GM19023 (cell line): ENCODE measurements around the gene AEBP2.
A peak's percentile ranks its signal among the peaks of the same experiment; 100 is the strongest.
"Not testable (repeated sequence)": the region's sequence is repeated elsewhere in the genome, so short reads cannot be mapped to it uniquely, and the experiment has no call there.

Experiments
- ATAC-seq: cut with Tn5 transposase; IDR thresholded peaks from one replicate; pipeline ENCODE4 v1.9.1; 2021; ENCODE audit warnings: mild to moderate bottlenecking, moderate library complexity; ENCODE audit not compliant: unreplicated experiment

The AEBP2 gene

GRCh38 chr12:19451196-19451595, 11.9 kb downstream of the AEBP2 start:
- ATAC-seq: no peak

GRCh38 chr12:19453961-19454360, 14.7 kb downstream of the AEBP2 start:
- ATAC-seq: no peak

GRCh38 chr12:19454837-19455236, 15.5 kb downstream of the AEBP2 start:
- no peak for ATAC-seq

- ATAC-seq: no peak
Measured at GRCh38 chr12:19456176-19456575, 16.9 kb downstream of the AEBP2 start.

DNA sequence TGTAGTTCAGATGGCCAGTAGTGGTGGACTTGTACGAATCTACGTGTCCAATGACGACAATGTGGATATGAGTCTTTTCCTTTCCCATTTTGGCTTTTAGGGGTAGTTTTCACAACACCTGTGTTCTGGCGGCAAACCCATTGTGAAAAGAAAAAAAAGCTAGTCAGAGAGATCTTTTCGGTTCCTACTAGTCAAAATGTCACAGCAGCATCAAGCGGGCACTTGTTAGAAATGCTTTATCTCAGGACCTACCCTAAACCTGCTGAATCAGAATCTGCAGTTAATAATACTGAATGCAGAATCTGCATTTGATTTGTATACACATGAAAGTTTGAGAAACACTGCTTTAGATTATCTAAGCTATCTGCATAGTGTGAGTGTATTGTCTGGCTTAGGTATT, 18.3 kb downstream of the AEBP2 start:
- no peak for ATAC-seq

DNA sequence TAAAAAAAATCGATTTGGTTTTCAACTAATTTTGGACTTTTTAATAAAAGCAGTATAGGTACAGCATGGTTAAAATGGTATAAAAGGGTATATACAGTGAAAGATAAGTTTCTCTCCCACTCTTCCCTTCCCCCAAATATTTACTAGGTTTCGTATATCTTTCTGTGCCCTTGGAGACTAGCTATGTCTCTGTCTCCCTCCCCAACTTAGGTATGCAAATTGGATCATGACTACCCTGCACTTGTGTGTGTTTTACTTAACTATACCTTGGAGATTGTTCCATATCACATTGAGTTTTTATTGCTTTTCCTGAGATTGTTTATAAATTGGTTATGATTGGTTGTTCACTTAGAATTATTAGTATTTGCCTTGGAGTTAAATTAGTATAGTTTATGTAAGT, 19.4 kb downstream of the AEBP2 start:
- no peak for ATAC-seq

DNA sequence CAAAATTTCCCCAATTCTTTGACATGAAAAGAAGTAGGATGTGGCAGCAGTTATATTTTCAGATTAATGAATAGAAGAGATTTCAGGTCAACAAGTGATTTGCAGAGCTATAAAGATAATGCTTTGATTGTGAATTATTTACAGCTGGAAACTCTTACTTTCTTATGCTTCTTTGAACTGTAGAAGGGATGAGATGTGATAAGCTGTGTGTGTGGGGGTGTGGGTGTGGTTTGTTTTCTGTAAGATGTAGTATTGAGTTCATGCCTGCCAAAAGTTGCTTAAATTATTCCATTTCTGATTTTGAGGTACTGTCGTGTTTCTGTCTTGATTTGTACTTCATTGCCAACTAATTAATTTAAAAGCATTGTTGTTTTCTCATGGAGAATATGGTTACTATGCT, 22.7 kb downstream of the AEBP2 start:
- no peak for ATAC-seq

GRCh38 chr12:19462406-19462805, 23.1 kb downstream of the AEBP2 start:
- ATAC-seq: no peak

GRCh38 chr12:19464192-19464580, 24.9 kb downstream of the AEBP2 start:
- no peak for ATAC-seq

DNA sequence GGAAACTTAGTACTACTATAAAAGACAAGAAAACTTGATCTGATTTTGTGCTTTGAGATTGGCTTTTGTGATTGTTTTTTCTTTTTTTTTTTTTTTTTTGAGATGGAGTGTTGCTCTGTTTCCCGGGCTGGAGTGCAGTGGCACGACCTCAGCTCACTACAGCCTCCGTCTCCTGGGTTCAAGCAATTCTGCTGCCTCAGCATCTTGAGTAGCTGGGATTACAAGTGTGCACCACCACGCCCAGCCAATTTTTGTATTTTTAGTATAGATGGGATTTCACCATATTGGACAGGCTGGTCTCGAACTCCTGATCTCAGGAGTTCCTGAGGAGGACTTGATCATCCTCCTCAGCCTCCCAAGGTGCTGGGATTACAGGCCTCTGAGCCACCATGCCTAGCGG, 26.4 kb downstream of the AEBP2 start:
- no peak for ATAC-seq

DNA sequence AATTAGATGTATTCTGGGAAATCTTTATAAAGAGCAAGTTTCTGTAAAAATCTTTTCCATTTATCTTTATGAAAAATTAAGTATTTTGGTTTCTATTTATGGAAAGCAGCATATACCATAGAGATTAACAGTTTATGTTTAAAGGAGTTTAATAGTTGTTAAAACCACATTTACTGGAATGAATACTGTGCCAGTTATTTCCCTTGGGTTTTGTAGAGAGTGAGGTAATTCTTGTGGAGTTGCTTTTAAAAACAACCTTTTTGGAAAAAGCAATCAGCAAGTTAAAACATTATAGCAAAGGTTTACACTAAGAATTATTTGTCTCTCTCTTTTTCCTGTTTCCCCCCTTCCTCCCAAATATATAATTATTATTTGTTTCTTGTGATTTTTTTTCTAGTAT, 34.9 kb downstream of the AEBP2 start:
- ATAC-seq: no peak

GRCh38 chr12:19475884-19476505, 36.7 kb downstream of the AEBP2 start:
- ATAC-seq: not testable (repeated sequence)

GRCh38 chr12:19477071-19477470, 37.8 kb downstream of the AEBP2 start:
- no peak for ATAC-seq

GRCh38 chr12:19480459-19480858, 41.2 kb downstream of the AEBP2 start:
- ATAC-seq: no peak

DNA sequence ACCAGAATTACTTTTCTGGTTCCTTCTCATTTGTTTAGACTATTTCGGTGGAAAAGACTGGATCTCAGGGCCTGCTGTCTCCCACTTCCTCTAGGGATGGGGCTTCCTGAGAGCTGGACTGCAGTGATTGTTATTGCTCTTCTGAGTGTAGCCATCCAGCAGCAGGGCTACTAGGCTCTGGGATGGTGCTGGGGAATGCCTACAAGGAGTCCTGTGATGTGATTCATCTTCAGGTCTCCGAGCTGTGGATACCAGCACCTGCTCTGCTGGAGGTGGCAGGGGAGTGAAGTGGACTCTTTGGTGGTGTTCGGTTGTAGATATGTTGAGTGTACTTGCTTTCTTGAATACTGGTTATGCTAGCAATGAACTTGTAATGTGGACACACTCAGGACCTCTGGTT, 42.7 kb downstream of the AEBP2 start:
- ATAC-seq: no peak

- ATAC-seq: peak; percentile 89
Measured at GRCh38 chr12:19482551-19483109, 43.3 kb downstream of the AEBP2 start.

DNA sequence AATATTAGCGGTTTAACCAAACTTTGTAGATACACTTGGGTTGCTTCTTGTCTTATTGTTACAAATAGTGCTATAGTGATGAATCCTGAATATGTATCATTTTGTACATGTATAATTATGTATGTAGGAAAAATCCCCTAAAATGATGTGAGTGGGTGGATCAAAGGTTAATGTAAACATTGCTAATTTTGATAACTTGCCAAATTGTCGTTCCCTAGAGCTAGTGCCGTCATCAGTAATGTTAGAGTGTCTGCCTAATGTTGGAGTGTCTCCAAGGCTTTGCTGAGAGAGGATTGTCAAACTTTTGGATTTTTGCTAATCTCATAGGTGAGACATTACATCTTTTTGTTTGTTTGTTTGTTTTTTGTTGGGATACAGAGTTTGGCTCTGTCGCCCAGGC, 44.4 kb downstream of the AEBP2 start:
- ATAC-seq: no peak

GRCh38 chr12:19484738-19485137, 45.4 kb downstream of the AEBP2 start:
- no peak for ATAC-seq

DNA sequence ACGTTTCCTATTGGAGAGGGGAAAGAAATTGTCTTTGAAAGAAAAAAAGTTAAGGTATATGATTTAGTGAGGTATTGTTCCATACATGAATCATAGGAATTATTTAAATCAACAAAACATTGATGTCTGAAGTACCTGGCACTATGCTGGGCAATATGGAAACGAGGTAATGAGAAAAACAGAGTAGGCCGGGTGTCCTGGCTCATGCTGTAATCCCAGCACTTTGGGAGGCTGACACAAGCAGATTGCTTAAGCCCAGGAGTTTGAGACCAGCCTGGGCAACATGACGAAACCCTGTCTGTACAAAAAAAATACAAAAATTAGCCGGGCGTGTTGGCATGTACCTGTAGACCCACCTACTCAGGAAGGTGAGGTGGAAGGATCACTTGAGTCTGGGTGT, 45.9 kb downstream of the AEBP2 start:
- no peak for ATAC-seq

DNA sequence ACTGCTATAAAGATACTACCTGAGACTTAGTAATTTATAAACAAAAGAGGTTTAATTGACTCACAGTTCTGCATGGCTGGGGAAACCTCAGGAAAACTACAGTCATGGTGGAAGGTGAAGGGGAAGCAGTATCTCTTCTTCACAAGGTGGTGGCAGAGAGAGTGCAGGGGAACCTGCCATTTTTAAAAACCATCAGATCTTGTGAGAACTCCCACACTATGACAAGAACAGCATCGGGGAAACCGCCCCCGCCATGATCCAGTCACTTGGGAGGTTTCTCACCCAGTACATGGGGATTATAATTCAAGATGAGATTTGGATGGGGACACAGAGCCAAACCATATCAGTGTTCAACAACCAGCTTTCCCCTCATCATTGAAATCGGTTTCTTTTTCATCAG, 49.9 kb downstream of the AEBP2 start:
- no peak for ATAC-seq

DNA sequence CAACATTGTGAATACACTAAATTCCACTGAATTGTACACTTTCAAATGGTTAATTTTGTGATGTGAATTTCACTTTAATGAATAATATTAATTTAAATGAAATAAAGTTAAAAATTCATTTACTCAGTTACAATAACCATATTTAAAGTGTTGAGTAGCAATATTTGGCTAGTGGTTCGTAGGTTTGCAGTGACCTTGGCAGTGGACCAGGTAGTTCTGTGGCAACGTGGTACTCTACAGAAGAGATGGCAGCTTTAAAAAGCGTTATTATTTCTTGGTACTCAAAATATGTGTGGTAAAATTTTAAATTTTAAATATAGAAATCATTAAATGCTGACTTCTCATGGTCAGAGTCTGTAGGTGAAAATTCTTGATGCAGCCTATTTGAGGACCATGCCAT, 51.6 kb downstream of the AEBP2 start:
- ATAC-seq: no peak

GRCh38 chr12:19491863-19492262, 52.6 kb downstream of the AEBP2 start:
- ATAC-seq: no peak

GRCh38 chr12:19496219-19496878, 57.1 kb downstream of the AEBP2 start:
- ATAC-seq: no peak
